ENCODE data around the gene ARHGEF28.

DNA sequence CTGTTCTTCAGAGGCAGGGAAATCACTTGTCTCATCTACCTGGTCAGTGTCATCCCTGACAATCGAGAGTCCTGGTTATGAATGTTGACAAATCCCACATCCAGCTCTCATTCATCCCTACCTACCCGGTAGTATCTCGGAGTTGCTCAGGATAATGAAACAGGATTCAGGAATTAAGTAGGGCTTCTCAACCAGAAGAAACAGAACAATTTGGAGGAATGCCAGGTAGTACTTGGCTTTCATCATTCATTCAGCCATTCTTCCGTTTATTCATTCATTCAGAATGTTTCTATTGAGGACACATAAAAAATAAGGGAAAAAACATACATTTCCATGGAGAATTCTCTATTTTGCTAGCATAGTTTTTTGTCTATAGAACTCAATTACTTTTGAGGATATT is 195.0 kb downstream of the ARHGEF28 start:
- TF ChIP-seq, protein P1, sequence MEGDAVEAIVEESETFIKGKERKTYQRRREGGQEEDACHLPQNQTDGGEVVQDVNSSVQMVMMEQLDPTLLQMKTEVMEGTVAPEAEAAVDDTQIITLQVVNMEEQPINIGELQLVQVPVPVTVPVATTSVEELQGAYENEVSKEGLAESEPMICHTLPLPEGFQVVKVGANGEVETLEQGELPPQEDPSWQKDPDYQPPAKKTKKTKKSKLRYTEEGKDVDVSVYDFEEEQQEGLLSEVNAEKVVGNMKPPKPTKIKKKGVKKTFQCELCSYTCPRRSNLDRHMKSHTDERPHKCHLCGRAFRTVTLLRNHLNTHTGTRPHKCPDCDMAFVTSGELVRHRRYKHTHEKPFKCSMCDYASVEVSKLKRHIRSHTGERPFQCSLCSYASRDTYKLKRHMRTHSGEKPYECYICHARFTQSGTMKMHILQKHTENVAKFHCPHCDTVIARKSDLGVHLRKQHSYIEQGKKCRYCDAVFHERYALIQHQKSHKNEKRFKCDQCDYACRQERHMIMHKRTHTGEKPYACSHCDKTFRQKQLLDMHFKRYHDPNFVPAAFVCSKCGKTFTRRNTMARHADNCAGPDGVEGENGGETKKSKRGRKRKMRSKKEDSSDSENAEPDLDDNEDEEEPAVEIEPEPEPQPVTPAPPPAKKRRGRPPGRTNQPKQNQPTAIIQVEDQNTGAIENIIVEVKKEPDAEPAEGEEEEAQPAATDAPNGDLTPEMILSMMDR (IDR thresholded peaks at IDR 0.05), result no peak
- no peak for TF ChIP-seq EZH2phosphoT487 (IDR thresholded peaks at IDR 0.05)
